Raji (cell line): ENCODE results near the gene CFAP74.

Experiments used
- POLR2A ChIP-seq: IDR thresholded peaks from 2 replicates; pipeline ENCODE4 v1.6.1; 2011; ENCODE audit warnings: low read depth, low read length, control low read depth; ENCODE audit not compliant: insufficient read depth

Gene CFAP74

DNA sequence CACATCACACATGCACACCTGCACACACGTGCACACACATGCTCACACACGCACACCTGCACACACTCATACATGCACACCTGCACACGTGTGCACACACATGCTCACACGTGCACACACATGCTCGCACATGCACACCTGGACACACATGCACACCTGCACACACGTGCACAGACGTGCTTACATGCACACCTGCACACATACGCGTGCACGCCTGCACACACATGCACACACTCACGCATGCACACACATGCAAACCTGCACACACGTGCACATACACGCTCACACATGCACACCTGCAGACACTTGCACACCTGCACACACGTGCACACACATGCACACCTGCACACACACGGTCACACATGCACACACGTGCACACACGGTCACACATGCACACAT is 32.6 kb downstream of the CFAP74 start:
- no peak for TF ChIP-seq POLR2A

DNA sequence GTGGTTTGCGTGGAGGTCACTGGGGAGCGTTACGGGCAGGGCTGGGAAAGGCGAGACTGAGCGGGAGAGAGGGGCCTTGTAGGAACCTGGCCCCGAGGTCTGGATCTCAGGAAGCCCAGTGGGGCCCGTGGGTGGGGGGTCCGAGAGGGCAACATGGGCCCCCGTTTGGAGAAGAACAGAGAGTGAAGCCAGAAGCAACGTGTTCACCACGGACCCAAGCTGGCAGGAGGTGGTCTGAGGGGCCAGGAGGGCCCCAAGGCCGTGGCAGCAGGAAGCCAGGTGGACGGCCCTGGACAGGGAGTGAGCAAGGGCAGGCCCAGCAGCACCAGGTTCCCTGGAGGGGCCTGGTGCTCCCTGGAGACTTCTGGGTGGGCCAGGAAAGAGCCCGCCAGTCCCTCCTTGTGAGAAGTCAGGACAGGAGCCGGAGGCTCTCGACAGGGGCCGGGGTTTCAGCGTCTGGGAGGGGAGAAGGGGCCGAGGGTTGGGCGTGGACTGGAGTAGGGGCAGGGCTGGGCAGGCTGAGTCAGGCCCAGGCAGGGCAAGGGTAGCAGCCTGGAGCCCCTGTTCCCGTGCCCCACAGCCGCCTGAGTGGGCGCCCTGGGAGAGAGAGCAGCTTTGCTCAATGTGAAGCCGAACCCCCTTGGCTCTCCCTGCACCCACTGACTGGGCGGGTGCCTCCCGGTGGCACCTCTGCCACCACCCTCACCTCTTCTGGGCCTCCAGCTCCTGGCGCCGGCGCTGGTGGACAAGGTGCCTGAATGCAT is 33.5 kb downstream of the CFAP74 start:
- no peak for TF ChIP-seq POLR2A

DNA sequence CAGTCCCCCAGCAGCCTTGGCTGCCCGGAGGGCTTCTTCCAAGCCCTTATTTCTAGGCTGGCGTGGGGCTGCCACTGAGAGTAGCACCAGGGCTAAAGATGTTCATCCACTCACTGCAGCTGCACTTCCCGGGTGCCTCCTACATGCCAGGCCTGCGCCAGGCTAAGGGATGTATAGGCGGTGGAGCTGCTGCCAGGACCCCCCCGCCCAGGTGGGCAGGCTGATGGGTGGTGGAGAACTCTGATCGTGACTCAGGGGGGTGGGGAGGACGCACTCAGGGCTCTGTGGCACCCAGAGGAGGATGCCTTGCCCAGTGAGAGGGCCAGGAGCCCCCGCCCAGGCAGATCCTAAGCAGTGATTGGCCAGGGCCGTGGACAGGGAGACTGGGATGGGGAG is 34.1 kb downstream of the CFAP74 start:
- no peak for TF ChIP-seq POLR2A

DNA sequence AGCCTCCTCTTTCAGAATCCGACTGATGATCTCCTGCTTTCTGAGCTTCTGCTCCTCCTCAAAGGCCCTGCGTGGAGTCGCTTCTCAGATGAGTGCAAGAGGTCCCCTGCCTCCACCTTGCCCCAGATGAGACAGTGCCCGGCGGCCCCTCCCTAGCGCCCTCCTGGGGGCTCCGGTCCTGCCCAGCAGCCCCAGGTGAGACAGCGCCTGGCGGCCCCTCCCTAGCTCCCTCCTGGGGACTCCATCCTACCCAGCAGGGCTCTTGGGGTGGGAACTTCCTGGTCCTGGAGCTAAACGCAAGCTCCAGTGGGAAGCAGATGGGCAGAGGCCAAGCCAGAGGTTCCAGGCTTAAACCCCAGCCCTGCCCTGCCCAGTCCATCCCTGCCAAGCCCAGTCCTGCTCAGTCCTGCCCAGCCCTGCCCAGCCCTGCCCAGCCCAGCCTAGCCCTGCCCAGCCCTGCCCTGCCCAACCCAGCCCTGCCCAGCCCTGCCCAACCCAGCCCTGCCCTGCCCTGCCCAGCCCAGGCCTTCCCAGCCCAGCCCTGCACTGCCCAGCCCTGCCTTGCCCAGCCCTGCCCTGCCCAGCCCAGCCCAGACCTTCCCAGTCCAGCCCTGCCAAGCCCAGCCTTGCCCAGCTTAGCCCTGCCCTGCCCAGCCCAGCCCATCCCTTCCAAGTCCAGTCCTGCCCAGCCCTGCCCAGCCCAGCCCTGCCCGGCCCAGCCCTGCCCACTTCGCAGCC is 34.6 kb downstream of the CFAP74 start:
- TF ChIP-seq POLR2A, result no peak

DNA sequence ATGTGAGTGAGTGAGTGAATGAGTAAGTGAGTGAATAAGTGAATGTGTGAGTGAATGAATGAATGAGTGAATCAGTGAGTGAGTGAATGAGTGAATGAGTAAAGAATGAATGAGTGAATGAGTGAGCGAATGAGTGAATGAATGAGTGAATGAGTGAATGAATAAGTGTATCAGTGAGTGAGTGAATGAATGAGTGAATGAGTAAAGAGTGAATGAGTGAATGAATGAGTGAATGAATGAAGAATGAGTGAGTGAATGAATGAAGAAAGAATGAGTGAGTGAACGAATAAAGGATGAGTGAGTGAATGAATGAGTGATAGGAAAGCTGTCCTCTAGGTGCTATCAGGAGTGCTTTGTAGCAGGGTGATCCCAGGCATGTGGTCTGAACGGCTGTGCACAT is 35.7 kb downstream of the CFAP74 start:
- TF ChIP-seq POLR2A, result no peak

DNA sequence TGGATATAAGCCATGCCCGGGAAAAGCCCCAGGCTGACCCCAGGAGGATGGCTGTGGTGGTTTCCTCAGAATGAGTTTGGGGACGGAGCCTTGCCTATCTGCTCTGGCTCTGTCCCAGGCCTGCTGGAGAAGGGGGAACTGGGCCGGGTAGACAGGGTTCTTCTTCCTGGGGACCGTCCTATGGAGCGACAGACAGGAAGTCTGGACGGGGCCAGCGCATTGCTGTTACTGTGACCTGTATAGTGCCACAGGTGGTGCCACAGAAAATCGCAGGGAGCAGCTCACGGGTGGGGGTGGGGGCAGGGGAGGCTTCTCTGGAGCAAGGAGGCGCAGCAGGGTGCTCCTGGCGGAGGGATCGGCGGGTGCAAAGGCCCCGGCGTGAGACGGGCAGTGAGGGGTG is 36.4 kb downstream of the CFAP74 start:
- TF ChIP-seq POLR2A, result no peak

DNA sequence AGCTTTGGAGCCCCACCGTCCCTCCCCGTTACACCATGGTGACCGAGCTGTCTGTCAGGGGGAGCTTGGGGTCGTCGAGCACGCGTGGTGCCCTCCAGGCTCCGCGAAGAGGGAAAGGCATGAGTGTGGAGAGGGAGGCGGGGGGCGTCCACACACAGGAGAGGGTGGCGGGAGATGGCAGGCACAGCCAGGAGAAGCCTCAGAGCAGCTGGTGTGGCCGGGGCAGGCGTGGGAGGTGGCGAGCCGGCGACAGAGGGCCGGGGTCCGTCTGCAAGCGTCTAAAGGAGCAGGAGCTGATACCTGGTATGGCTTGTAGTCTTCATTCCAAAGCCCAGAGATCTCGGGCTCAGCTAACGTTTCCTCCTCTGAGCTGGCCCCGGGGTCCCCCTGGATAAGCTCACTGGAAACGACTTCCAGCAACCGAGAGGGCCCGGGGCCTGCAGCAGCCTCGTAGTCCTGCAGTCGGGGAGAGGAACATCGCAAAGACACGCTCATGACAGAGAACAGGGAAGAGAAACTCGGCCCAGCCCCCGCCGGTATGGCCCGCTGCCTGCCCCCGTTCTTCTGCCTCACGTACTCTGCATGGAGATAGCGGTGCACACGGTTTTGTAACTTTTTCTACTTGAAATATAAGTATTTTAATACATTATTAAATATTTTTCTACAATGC is 37.4 kb downstream of the CFAP74 start:
- TF ChIP-seq POLR2A, result no peak

DNA sequence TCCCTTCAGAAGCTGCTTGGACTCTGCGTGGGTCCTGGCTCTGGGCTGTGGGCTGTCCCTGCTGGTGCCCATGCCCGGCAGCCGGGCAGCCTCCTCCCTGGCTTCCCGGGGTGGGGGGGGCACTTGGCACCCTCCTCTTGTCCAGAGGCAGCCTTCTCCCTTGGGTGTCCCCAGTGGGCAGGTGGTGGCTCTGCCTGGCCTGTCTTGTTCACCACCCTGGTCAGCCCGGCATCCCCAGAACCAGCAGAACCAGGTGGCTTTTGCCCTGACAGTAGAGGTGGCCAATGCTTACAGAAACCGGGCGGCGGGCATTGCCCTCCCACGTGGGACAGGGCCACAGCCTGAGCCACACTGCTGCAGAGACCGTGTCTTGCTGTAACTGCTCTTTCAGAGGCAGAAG is 38.0 kb downstream of the CFAP74 start:
- no peak for TF ChIP-seq POLR2A

DNA sequence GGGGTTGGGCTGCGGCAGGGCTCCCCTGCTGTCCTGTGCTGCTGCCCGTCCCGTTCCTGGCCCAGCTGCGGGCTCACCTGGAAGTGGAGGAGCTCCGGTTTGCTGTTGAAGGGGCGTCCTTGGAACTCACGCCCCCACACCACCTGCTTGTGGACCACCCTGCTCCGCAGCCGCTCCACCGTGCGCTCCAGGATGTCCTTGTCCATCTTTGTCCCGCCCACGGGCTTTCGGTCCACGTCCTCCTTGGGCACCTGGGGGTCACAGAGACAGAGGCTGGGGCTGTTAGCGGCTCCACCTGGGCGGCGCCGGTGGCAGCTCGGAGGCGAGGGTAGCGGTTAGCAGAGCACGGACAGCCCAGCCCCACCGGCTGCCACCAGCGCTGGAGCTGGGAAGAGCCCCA is 38.8 kb downstream of the CFAP74 start:
- no peak for TF ChIP-seq POLR2A

DNA sequence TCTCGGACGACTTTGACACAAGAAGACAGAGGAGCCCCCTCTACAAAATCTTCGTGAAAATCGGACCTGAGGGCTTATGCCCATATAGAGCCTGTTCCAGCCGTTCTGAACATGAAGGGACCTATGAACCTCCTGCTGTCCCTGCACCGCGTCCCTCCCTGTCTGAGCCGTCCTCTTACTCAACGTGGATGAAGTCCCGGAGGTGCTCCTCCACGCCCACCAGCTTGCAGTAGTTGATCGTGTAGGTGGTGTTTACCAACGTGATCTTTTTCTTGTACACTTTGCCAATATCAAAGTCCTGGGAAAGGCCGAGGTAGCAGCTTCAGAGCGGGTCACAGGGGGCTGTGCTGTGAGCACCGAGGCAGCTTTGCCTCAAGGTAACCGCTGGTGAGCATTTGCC is 40.0 kb downstream of the CFAP74 start:
- TF ChIP-seq POLR2A, result no peak

DNA sequence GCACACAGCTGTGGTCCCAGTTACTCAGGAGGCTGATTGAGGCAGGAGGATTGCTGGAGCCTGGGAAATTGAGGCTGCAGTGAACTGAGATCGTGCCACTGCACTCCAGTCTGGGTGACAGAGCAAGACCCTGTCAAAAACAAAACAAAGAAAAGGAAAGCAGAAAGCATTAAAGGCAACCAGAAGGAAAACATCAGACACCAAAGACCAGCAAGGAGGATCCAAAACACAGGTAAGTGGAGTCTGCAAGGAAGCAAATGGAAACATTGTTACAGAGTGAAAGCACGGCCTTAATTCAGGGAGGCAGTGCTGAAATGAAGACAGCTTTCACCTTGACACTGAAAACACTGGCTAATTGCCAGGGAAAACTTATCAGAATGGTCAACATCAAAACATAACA is 40.8 kb downstream of the CFAP74 start:
- no peak for TF ChIP-seq POLR2A

DNA sequence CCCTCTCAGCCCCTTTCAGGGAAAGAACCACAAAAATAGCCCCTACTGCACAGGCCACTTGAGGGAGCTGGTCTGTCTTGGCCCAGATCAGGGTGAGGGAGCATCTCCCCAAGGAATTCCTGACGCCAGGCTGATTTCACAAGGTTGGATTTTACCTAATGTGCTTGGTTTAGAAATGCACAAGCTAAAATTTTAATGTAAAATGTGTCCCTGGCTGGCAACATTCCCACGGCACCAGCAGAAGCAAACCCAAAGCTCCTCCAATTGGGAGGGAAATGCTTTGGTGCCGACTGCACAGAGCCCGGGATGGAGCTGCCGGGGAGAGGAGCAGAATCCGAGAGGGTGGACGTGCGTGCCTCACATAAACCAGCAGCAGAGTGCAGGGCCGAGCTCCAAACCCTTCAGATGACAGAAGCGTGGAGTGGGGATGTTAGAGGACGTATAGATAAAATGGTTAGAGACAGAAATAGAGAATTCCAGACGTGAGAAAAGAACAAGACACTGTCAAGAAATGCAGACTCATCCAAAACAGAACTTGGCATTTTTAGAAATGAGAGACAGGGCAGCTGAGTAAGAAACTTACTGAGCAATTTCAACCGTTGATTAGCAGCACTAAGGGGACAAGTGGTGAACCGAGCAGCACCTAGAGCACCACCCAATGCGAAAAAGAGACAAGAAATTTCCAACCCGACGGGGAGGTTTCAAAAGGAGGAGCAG is 42.9 kb downstream of the CFAP74 start:
- TF ChIP-seq POLR2A, result no peak

DNA sequence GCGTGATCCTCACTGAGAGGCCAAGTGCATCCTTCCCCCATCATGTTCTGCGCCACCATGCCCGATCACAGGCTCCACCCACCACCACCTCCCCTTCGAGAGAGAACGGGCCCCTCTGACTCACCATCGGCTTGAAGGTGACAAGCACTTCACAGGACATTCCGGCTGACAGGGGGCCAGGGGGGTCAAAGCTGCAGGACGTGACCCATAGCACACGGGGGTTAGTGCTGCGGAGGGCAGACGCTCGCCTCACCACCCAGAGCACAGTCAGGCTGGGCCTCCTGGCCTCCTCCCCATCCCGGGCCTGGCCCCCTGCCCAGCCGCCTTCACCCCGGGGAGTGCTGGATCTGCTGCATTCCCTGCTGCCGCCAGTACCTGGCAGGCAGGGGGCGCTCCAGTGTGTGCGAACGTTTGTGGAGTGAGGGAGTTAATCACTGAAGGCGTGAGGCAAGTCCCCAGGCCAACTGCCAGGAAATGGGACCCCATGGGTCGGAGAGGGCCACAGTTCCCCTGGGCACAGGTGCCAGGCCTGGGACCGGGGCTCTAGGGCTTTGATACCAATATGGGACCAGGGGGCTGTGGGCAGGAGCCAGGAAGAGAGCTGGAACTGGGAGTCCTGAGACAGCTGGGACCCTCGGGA is 43.6 kb downstream of the CFAP74 start:
- no peak for TF ChIP-seq POLR2A

DNA sequence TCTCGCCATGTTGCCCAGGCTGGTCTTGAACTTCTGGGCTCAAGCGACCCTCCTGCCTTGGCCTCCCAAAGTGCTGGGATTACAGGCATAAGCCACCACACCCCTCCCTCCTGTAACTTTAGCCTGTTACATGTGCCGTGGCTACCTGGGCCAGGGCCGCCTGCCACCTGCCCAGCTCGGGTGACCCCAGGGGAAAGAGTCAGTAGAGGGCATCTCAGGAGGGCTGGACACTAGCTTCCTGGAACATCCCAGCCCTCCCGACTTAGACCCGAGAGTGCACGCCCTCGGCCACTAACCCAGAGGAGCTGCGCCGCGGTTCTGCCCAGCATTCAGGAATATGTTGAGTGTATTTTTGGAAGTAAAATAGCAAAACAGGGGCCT is 44.1 kb downstream of the CFAP74 start:
- no peak for TF ChIP-seq POLR2A

DNA sequence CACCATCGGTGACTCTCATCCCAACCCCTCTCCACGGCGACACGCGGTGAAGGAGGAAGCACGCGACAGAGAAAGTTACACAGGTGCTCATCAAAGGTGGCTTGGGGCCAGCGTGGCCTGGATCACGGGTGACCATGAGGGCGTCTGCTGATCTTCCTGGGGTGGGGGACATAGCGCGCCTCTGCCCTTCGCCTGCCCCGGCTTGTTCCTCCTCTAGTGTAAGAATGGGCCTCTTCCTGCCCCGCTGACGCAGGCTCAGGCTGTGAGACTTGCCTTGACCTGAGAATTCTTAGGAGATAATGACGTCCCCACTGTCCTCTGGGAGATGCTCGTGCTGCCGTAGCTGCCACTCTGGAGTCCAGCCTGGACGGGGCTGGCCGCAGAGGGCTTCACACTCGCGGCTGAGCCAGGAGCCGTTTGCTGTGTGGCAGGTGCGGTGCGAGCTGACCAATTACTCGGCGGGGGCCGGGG is 45.5 kb downstream of the CFAP74 start:
- TF ChIP-seq POLR2A, result no peak
